WTC11 (cell line): ENCODE results near the gene PDE8B. TPM values are rescaled to one million over a fixed set of nuclear protein-coding genes. Genes with fewer than 3 reads are reported as not detected.

Experiments
- ATAC-seq: fragments of 200-7000 bp; cut with Tn5 transposase; 2 replicates; pipeline ENCODE4 v1.10.0; 2021; ENCODE audit warnings: mild to moderate bottlenecking, moderate library complexity
- CTCF ChIA-PET: fragments of 300-600 bp; sonication (Branson Sonifier 250); formaldehyde crosslinking; loops from one replicate; lab custom pipeline; 2021; ENCODE audit warnings: antibody characterized with exemption; lab: Charles Lee
- POLR2A ChIA-PET: fragments of 350-600 bp; sonication (Branson Sonifier 250); formaldehyde crosslinking; loops from one replicate; lab custom pipeline; 2021; ENCODE audit warnings: antibody characterized with exemption; lab: Charles Lee
- DNase-seq: peaks from one replicate; pipeline ENCODE4 v3.0.0; 2021; ENCODE audit warnings: low spot score
- H3K27ac Mint-ChIP-seq: 2 replicates; pipeline ENCODE4 v1.8.0; 2021; ENCODE audit warnings: mixed read lengths
- H3K27me3 Mint-ChIP-seq: 2 replicates; pipeline ENCODE4 v1.8.0; 2021; ENCODE audit warnings: low read depth, mild to moderate bottlenecking, moderate library complexity, mixed read lengths
- H3K36me3 Mint-ChIP-seq: 2 replicates; pipeline ENCODE4 v1.8.0; 2021; ENCODE audit warnings: mixed read lengths
- H3K4me1 Mint-ChIP-seq: 2 replicates; pipeline ENCODE4 v1.8.0; 2022; ENCODE audit warnings: mixed read lengths
- H3K4me3 Mint-ChIP-seq: 2 replicates; pipeline ENCODE4 v1.8.0; 2021; ENCODE audit warnings: mild to moderate bottlenecking, moderate library complexity, mixed read lengths
- H3K9me3 Mint-ChIP-seq: 2 replicates; pipeline ENCODE4 v1.8.0; 2021; ENCODE audit warnings: mixed read lengths
- ESRRA ChIP-seq: sonication (generic); formaldehyde crosslinking; IDR thresholded peaks from 2 replicates; pipeline ENCODE4 v1.8.1; 2022; ENCODE audit warnings: mild to moderate bottlenecking, missing genetic modification reagents, borderline replicate concordance
- ETV6 ChIP-seq: sonication (generic); formaldehyde crosslinking; IDR thresholded peaks from 2 replicates; pipeline ENCODE4 v1.8.1; 2022; ENCODE audit warnings: mild to moderate bottlenecking, missing genetic modification reagents
- FOXP1 ChIP-seq: sonication (generic); formaldehyde crosslinking; IDR thresholded peaks from 2 replicates; pipeline ENCODE4 v1.8.0; 2022; ENCODE audit warnings: missing genetic modification reagents, mild to moderate bottlenecking, moderate library complexity, borderline replicate concordance
- JUN ChIP-seq: sonication (generic); formaldehyde crosslinking; IDR thresholded peaks from 2 replicates; pipeline ENCODE4 v1.8.0; 2023; ENCODE audit warnings: mild to moderate bottlenecking, missing genetic modification reagents
- KAT7 ChIP-seq: sonication (generic); formaldehyde crosslinking; IDR thresholded peaks from 2 replicates; pipeline ENCODE4 v1.8.1; 2023; ENCODE audit warnings: missing genetic modification reagents, mild to moderate bottlenecking, borderline replicate concordance
- NFYB ChIP-seq: sonication (generic); formaldehyde crosslinking; conservative IDR thresholded peaks from 2 replicates; pipeline ENCODE4 v1.8.0; 2022; ENCODE audit warnings: low read depth, missing genetic modification reagents
- RELA ChIP-seq: sonication (generic); formaldehyde crosslinking; IDR thresholded peaks from 2 replicates; pipeline ENCODE4 v1.8.1; 2022; ENCODE audit warnings: missing genetic modification reagents, mild to moderate bottlenecking, borderline replicate concordance
- SMAD4 ChIP-seq: sonication (generic); formaldehyde crosslinking; IDR thresholded peaks from 2 replicates; pipeline ENCODE4 v1.8.0; 2022; ENCODE audit warnings: mild to moderate bottlenecking, missing genetic modification reagents
- ZBTB21 ChIP-seq: sonication (generic); formaldehyde crosslinking; IDR thresholded peaks from 2 replicates; pipeline ENCODE4 v1.8.1; 2023; ENCODE audit warnings: mild to moderate bottlenecking, missing genetic modification reagents, borderline replicate concordance
- ZNF138 ChIP-seq: sonication (generic); formaldehyde crosslinking; conservative IDR thresholded peaks from 2 replicates; pipeline ENCODE4 v1.8.1; 2022; ENCODE audit warnings: mild to moderate bottlenecking, moderate library complexity, missing genetic modification reagents
- total RNA-seq: library from RNA; stranded (reverse); gene quantifications from 3 replicates; pipeline ENCODE4 v1.2.3, GENCODE V29; 2021
- TF ChIP-seq, protein P1 (sequence below): sonication (generic); formaldehyde crosslinking; IDR thresholded peaks from 2 replicates; pipeline ENCODE4 v1.8.0; 2023; ENCODE audit warnings: missing genetic modification reagents, mild to moderate bottlenecking, borderline replicate concordance
- TF ChIP-seq, protein P2 (sequence below): sonication (generic); formaldehyde crosslinking; IDR thresholded peaks from 2 replicates; pipeline ENCODE4 v1.8.0; 2023; ENCODE audit warnings: missing genetic modification reagents

Gene PDE8B
- total RNA-seq, 1 experiment from 2014 or later, result 0.31 TPM

GRCh38 chr5:77210964-77211690 is 647 bp downstream of the PDE8B start:
- CTCF ChIA-PET, result interaction anchor here (1.0 to 1.5 kb wide), 2 partner anchors 134 to 336 kb away, joined by 3 to 6 read pairs; no protein-coding TSS in a partner anchor
- TF ChIP-seq ZBTB21 (0 out of 2 replicates have a peak, but pooled peaks have one; percentile 25), ESRRA (0 out of 2 replicates have a peak, but pooled peaks have one; percentile 19), SMAD4 (peak; percentile 74; the same call in 1 of the 2 replicates), JUN (0 out of 2 replicates have a peak, but pooled peaks have one; percentile 32), NFYB (CRISPR knock-in tag) (no peak), FOXP1 (no peak), RELA (CRISPR knock-in tag) (0 out of 2 replicates have a peak, but pooled peaks have one; percentile 45)
- TF ChIP-seq, protein P1, sequence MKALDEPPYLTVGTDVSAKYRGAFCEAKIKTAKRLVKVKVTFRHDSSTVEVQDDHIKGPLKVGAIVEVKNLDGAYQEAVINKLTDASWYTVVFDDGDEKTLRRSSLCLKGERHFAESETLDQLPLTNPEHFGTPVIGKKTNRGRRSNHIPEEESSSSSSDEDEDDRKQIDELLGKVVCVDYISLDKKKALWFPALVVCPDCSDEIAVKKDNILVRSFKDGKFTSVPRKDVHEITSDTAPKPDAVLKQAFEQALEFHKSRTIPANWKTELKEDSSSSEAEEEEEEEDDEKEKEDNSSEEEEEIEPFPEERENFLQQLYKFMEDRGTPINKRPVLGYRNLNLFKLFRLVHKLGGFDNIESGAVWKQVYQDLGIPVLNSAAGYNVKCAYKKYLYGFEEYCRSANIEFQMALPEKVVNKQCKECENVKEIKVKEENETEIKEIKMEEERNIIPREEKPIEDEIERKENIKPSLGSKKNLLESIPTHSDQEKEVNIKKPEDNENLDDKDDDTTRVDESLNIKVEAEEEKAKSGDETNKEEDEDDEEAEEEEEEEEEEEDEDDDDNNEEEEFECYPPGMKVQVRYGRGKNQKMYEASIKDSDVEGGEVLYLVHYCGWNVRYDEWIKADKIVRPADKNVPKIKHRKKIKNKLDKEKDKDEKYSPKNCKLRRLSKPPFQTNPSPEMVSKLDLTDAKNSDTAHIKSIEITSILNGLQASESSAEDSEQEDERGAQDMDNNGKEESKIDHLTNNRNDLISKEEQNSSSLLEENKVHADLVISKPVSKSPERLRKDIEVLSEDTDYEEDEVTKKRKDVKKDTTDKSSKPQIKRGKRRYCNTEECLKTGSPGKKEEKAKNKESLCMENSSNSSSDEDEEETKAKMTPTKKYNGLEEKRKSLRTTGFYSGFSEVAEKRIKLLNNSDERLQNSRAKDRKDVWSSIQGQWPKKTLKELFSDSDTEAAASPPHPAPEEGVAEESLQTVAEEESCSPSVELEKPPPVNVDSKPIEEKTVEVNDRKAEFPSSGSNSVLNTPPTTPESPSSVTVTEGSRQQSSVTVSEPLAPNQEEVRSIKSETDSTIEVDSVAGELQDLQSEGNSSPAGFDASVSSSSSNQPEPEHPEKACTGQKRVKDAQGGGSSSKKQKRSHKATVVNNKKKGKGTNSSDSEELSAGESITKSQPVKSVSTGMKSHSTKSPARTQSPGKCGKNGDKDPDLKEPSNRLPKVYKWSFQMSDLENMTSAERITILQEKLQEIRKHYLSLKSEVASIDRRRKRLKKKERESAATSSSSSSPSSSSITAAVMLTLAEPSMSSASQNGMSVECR (CRISPR knock-in tag), result 0 out of 2 replicates have a peak, but pooled peaks have one; percentile 32
- TF ChIP-seq, protein P2, sequence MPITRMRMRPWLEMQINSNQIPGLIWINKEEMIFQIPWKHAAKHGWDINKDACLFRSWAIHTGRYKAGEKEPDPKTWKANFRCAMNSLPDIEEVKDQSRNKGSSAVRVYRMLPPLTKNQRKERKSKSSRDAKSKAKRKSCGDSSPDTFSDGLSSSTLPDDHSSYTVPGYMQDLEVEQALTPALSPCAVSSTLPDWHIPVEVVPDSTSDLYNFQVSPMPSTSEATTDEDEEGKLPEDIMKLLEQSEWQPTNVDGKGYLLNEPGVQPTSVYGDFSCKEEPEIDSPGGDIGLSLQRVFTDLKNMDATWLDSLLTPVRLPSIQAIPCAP (CRISPR knock-in tag), result no peak
- TF ChIP-seq, all 79 proteins: peak for 6
- Mint-ChIP-seq H3K36me3 (no peaks in the 10 kb centered on the region), H3K27me3 (peaks cover 68% of the 10 kb centered on the region), H3K4me3 (peak overlapping the region; percentile 73), H3K9me3 (no peaks in the 10 kb centered on the region), H3K27ac (no peak overlapping the region), H3K4me1 (peaks cover 11% of the 10 kb centered on the region)
- ATAC-seq (peak; percentile 81), DNase-seq (peak; percentile 41)
- POLR2A ChIA-PET, result no interaction called here

DNA sequence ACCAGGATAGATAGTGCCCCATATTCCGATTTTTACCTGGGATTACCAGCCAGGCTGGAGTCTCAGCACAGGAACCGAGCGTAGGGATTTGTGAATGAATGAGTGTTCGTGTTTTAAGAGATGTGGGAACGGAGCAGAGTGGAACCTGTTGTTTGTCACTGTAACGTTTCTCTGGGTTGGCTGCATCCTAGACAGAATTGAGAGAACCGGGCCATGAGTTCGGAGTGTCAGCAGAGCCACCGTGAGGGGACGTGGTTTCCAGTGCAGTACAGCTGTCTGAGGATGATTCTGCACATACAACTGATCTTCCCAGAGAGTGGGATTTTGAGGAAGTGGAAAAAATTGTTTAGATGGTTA is 1.2 kb downstream of the PDE8B start:
- H3K36me3 Mint-ChIP-seq, result no peaks in the 10 kb centered on the region

More for the DNA sequence above, 1.2 kb downstream of the PDE8B start:
- no peak for ATAC-seq
- peak overlapping the region; percentile 73 for H3K4me3 Mint-ChIP-seq
- CTCF ChIA-PET, result interaction anchor here (1.5 kb wide), 1 partner anchor 135 kb away, joined by 6 read pairs; no protein-coding TSS in a partner anchor
- DNase-seq, result no peak
- H3K27ac Mint-ChIP-seq, result no peak overlapping the region
- POLR2A ChIA-PET, result no interaction called here
- H3K4me1 Mint-ChIP-seq, result peaks cover 11% of the 10 kb centered on the region
- TF ChIP-seq KAT7 (CRISPR knock-in tag) (no peak), ETV6 (CRISPR knock-in tag) (no peak), ZNF138 (CRISPR knock-in tag) (no peak)
- TF ChIP-seq, protein P1 (CRISPR knock-in tag), result no peak
- peaks cover 63% of the 10 kb centered on the region for H3K27me3 Mint-ChIP-seq
- no peaks in the 10 kb centered on the region for H3K9me3 Mint-ChIP-seq
